Nephron progenitor cell (in vitro differentiated cells): ENCODE measurements around the gene BCL11A.

Source experiments
- DNase-seq: peaks from one replicate; pipeline ENCODE4 v3.0.0; 2021
- H3K27ac Mint-ChIP-seq: 2 replicates; pipeline ENCODE4 v1.8.0; 2021; ENCODE audit warnings: mild to moderate bottlenecking, moderate library complexity, mixed read lengths
- H3K27me3 Mint-ChIP-seq: 2 replicates; pipeline ENCODE4 v1.8.0; 2021; ENCODE audit warnings: mild to moderate bottlenecking, low read depth, mixed read lengths; ENCODE audit not compliant: poor library complexity
- H3K36me3 Mint-ChIP-seq: 2 replicates; pipeline ENCODE4 v1.8.0; 2021; ENCODE audit warnings: low read depth, mixed read lengths
- H3K4me1 Mint-ChIP-seq: 2 replicates; pipeline ENCODE4 v1.8.0; 2021; ENCODE audit warnings: mixed read lengths
- H3K4me3 Mint-ChIP-seq: 2 replicates; pipeline ENCODE4 v1.8.0; 2021; ENCODE audit warnings: mild to moderate bottlenecking, moderate library complexity, mixed read lengths
- H3K9me3 Mint-ChIP-seq: 2 replicates; pipeline ENCODE4 v1.8.0; 2021; ENCODE audit warnings: mild to moderate bottlenecking, moderate library complexity, mixed read lengths
- TF ChIP-seq, protein P1 (sequence below): fragments of 200-600 bp; sonication (generic); IDR thresholded peaks from 2 replicates; pipeline ENCODE4 v1.5.0; 2021; ENCODE audit warnings: antibody characterized with exemption

The BCL11A gene

DNA sequence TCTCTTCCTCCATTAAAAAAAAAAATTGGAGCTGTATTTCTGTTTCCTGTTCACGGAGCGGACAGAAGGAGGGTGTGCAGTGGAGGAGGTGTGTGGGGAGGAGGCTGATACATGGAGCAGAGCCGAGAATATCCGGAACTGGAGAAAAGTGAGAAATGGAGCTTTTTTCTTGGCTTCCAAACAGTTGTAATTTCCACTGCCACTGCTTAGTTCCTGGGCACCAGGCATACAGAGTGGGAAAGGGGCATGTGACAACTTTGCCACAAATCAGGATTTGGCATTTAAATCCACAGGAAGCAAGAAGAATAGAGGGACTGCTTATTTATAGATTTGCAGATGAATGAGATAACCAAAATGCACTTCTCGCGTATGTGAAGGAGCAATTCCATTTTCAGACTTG is 71.2 kb downstream of the BCL11A start:
- Mint-ChIP-seq H3K27ac (no peak overlapping the region), H3K27me3 (peaks cover 12% of the 10 kb centered on the region), H3K36me3 (no peaks in the 10 kb centered on the region), H3K4me1 (peaks cover 71% of the 10 kb centered on the region), H3K9me3 (no peaks in the 10 kb centered on the region), H3K4me3 (no peak overlapping the region)
- DNase-seq = no peak
- TF ChIP-seq, protein P1, sequence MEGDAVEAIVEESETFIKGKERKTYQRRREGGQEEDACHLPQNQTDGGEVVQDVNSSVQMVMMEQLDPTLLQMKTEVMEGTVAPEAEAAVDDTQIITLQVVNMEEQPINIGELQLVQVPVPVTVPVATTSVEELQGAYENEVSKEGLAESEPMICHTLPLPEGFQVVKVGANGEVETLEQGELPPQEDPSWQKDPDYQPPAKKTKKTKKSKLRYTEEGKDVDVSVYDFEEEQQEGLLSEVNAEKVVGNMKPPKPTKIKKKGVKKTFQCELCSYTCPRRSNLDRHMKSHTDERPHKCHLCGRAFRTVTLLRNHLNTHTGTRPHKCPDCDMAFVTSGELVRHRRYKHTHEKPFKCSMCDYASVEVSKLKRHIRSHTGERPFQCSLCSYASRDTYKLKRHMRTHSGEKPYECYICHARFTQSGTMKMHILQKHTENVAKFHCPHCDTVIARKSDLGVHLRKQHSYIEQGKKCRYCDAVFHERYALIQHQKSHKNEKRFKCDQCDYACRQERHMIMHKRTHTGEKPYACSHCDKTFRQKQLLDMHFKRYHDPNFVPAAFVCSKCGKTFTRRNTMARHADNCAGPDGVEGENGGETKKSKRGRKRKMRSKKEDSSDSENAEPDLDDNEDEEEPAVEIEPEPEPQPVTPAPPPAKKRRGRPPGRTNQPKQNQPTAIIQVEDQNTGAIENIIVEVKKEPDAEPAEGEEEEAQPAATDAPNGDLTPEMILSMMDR = no peak

GRCh38 chr2:60481257-60481656 is 72.2 kb downstream of the BCL11A start:
- no peak for DNase-seq
- Mint-ChIP-seq H3K27me3 (peaks cover 12% of the 10 kb centered on the region), H3K4me3 (no peak overlapping the region), H3K36me3 (no peaks in the 10 kb centered on the region), H3K9me3 (no peaks in the 10 kb centered on the region), H3K4me1 (peaks cover 80% of the 10 kb centered on the region), H3K27ac (no peak overlapping the region)
- TF ChIP-seq, protein P1 = no peak

- TF ChIP-seq, protein P1 = no peak
- DNase-seq = no peak
- Mint-ChIP-seq H3K36me3 (no peaks in the 10 kb centered on the region), H3K4me3 (no peak overlapping the region), H3K9me3 (no peaks in the 10 kb centered on the region), H3K27ac (no peak overlapping the region), H3K4me1 (peaks cover 85% of the 10 kb centered on the region), H3K27me3 (peaks cover 16% of the 10 kb centered on the region)
Measured at GRCh38 chr2:60480089-60480773, 73.2 kb downstream of the BCL11A start.

GRCh38 chr2:60479226-60480088 is 74.0 kb downstream of the BCL11A start:
- H3K27ac Mint-ChIP-seq = peak overlapping the region; percentile 14
- H3K4me1 Mint-ChIP-seq = peaks cover 82% of the 10 kb centered on the region
- H3K4me3 Mint-ChIP-seq = no peak overlapping the region
- TF ChIP-seq, protein P1 = no peak
- no peaks in the 10 kb centered on the region for H3K9me3 Mint-ChIP-seq
- no peaks in the 10 kb centered on the region for H3K36me3 Mint-ChIP-seq
- peaks cover 19% of the 10 kb centered on the region for H3K27me3 Mint-ChIP-seq
- DNase-seq = no peak

DNA sequence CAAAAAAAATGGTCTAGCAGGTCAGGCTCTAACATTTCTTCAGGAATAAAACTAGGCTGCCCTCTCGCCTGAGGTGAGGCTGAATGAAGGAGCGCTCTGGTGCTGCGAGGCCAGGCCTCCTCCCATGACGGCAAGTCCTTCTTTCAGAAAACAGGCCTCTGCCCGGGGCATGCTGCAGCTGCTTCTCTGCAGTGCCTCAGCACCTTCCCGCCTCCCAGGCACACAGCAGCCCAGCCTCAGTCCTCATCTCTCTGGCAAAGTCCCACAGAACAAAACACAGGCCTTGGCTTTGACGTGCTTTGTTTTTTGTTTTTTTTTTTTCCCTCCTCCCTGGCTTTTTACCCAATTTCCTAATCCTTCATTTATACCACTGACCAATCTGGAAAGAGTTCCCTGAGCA is 74.8 kb downstream of the BCL11A start:
- Mint-ChIP-seq H3K4me3 (no peak overlapping the region), H3K9me3 (no peaks in the 10 kb centered on the region), H3K27ac (peak overlapping the region; percentile 14), H3K27me3 (peaks cover 24% of the 10 kb centered on the region), H3K36me3 (no peaks in the 10 kb centered on the region), H3K4me1 (peaks cover 74% of the 10 kb centered on the region)
- TF ChIP-seq, protein P1 = no peak
- no peak for DNase-seq
